Ishikawa (cell line): ENCODE measurements around the gene VTI1A.

Experiments
- CEBPB ChIP-seq: IDR thresholded peaks from 2 replicates; pipeline ENCODE4 v1.6.1; 2012
- CREB1 ChIP-seq: IDR thresholded peaks from 2 replicates; pipeline ENCODE4 v1.6.1; 2012; ENCODE audit warnings: low read depth
- EGR1 ChIP-seq: IDR thresholded peaks from 2 replicates; pipeline ENCODE4 v1.6.1; 2012
- EP300 ChIP-seq: IDR thresholded peaks from 2 replicates; pipeline ENCODE4 v1.6.1; 2012; ENCODE audit warnings: borderline replicate concordance
- FOXM1 ChIP-seq: IDR thresholded peaks from 2 replicates; pipeline ENCODE4 v1.6.1; 2012; ENCODE audit warnings: low read depth, borderline replicate concordance
- MAX ChIP-seq: IDR thresholded peaks from 2 replicates; pipeline ENCODE4 v1.6.1; 2012
- NFIC ChIP-seq: IDR thresholded peaks from 2 replicates; pipeline ENCODE4 v1.6.1; 2012
- RAD21 ChIP-seq: IDR thresholded peaks from 2 replicates; pipeline ENCODE4 v1.6.1; 2012; ENCODE audit warnings: low read depth
- REST ChIP-seq: IDR thresholded peaks from 2 replicates; pipeline ENCODE4 v1.6.1; 2012; ENCODE audit warnings: low read depth, mild to moderate bottlenecking
- TAF1 ChIP-seq: IDR thresholded peaks from 2 replicates; pipeline ENCODE4 v1.6.1; 2012; ENCODE audit warnings: low read depth, mild to moderate bottlenecking
- TEAD4 ChIP-seq: IDR thresholded peaks from 2 replicates; pipeline ENCODE4 v1.6.1; 2012
- YY1 ChIP-seq: IDR thresholded peaks from 2 replicates; pipeline ENCODE4 v1.6.1; 2012; ENCODE audit warnings: low read depth
- TF ChIP-seq, protein P1 (sequence below): IDR thresholded peaks from 2 replicates; pipeline ENCODE4 v1.6.1; 2012

DNA sequence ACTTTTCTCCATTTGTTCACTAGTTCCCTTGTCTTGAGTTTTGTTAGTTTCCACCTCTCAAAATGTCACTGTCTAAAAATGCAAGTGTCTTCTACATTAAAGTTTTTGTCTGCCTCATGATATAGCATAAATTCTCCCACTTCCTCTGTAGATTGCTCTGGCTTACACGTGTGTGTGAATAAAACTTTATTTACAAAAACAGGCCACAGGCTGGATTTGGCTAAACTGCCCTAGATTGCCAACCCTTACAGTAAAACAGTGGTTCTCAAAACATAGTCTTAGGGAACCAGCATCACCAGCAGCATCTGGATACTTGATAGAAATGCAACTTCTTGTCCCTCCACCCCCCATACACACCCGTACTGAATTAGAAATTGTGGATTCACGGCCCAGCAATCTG lies 207.8 kb downstream of the VTI1A start:
- no peak for TF ChIP-seq EGR1
- no peak for TF ChIP-seq CREB1
- TF ChIP-seq RAD21: no peak
- TF ChIP-seq REST: no peak
- TF ChIP-seq TAF1: no peak
- TF ChIP-seq EP300: no peak
- no peak for TF ChIP-seq MAX
- no peak for TF ChIP-seq TEAD4
- TF ChIP-seq YY1: no peak
- no peak for TF ChIP-seq NFIC
- TF ChIP-seq FOXM1: no peak
- TF ChIP-seq CEBPB: no peak
- TF ChIP-seq, protein P1, sequence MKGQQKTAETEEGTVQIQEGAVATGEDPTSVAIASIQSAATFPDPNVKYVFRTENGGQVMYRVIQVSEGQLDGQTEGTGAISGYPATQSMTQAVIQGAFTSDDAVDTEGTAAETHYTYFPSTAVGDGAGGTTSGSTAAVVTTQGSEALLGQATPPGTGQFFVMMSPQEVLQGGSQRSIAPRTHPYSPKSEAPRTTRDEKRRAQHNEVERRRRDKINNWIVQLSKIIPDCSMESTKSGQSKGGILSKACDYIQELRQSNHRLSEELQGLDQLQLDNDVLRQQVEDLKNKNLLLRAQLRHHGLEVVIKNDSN: no peak
